HEK293 (cell line): ENCODE measurements around the gene SLC38A10.

Experiments
- ZFHX2 ChIP-seq: fragments of 450-650 bp; formaldehyde crosslinking; conservative IDR thresholded peaks from 2 replicates; pipeline ENCODE4 v1.5.1; 2016; ENCODE audit warnings: missing biosample characterization, missing genetic modification characterization
- ZFP37 ChIP-seq: fragments of 450-650 bp; formaldehyde crosslinking; IDR thresholded peaks from 2 replicates; pipeline ENCODE4 v1.5.1; 2016; ENCODE audit warnings: missing biosample characterization, missing genetic modification characterization
- ZNF202 ChIP-seq: fragments of 450-650 bp; formaldehyde crosslinking; IDR thresholded peaks from 2 replicates; pipeline ENCODE4 v1.5.1; 2016; ENCODE audit warnings: missing biosample characterization, missing genetic modification characterization, borderline replicate concordance
- TF ChIP-seq, protein P1 (sequence below): fragments of 450-650 bp; formaldehyde crosslinking; IDR thresholded peaks from 2 replicates; pipeline ENCODE4 v1.5.1; 2016; ENCODE audit warnings: missing biosample characterization, missing genetic modification characterization

DNA sequence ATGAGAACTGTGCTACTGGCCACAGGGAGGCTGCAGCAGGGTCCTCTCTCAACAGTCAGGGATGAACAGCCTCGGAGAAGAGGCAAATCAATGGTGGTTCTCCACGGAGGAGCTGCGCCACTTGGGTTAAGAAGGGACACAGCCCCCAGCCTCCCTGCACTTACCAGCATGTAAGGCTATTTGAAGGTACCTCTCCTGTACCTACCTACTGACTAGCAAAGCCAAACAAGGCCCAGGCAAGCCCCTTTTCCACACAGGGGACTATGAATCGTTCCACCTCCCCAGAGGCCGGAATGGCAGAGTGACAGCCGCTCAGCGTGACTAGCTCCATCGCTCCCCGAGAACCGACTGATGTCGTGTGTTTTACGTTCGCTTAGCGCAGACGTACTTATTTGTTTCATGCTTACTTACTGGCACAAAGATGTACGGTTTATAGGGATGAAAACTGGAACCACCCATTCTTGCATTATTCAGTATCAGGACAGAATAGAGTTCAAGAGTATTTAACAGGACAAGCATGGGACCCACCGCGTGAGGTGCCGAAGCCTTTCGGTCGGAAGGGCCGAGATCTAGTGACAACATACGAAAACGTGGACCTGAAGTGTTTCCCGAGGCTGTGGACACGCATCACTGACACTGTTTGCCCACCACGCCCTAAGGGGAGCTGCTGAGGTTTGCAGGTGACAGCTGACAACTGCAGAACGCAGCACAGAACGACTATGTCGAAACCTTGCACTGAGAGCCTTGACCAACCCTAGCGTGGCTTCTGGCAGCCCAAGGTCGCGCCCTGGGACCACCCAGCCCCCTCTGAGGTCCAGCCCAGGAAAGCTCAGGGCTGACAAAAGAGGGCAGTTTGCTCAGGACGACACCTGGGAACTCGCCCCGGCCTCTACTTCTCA lies 57.3 kb downstream of the SLC38A10 start:
- TF ChIP-seq ZFHX2 (tag by site-specific recombination): no peak
- TF ChIP-seq, protein P1, sequence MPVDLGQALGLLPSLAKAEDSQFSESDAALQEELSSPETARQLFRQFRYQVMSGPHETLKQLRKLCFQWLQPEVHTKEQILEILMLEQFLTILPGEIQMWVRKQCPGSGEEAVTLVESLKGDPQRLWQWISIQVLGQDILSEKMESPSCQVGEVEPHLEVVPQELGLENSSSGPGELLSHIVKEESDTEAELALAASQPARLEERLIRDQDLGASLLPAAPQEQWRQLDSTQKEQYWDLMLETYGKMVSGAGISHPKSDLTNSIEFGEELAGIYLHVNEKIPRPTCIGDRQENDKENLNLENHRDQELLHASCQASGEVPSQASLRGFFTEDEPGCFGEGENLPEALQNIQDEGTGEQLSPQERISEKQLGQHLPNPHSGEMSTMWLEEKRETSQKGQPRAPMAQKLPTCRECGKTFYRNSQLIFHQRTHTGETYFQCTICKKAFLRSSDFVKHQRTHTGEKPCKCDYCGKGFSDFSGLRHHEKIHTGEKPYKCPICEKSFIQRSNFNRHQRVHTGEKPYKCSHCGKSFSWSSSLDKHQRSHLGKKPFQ: no peak
- no peak for TF ChIP-seq ZFP37 (tag by site-specific recombination)
- TF ChIP-seq ZNF202 (tag by site-specific recombination): no peak
